ENCODE measurements around the gene MCM3AP. TPM values are rescaled to one million over a fixed set of nuclear protein-coding genes. Genes with fewer than 3 reads are reported as not detected.

Gene MCM3AP
- total and polyA plus RNA-seq, 9 of the 15 experiments (the other 6 are each of a cell fraction or from before 2014, with no cell fraction given) = 6.5 to 179 (median 69.6) TPM

GRCh38 chr21:46327711-46328110 lies 42.3 kb upstream of the MCM3AP start:
- Histone ChIP-seq H3K36me3 (ENCODE audit: control insufficient read depth, insufficient read depth, low read length) (peaks cover 58% of the 10 kb centered on the region), H3K79me2 (ENCODE audit: control insufficient read depth, insufficient read depth, low read length) (peaks cover 63% of the 10 kb centered on the region), H4K20me1 (replicated peaks; ENCODE audit: control insufficient read depth, insufficient read depth, low read length) (0 out of 2 replicates have a peak, but pooled peaks cover 4% of the 10 kb centered on the region), H3K4me2 (ENCODE audit: insufficient read depth, low read length) (no peak overlapping the region), H2AFZ (ENCODE audit: low read depth, low read length) (no peak overlapping the region), H3K9ac (ENCODE audit: insufficient read depth in 1 of 2, low read depth in 2 of 2, low read length in 2 of 2) (peak overlapping the region in 1 of 2 experiments; percentile 40; a peak in 1 of 4 replicates), H3K4me1 (replicated peaks in 1 of 2; ENCODE audit: control insufficient read depth in 2 of 2, insufficient read depth in 2 of 2, low read length in 2 of 2) (peaks cover 6 to 29% of the 10 kb centered on the region in 2 experiments; a peak in 4 of 5 replicates), H3K27me3 (ENCODE audit: control insufficient read depth in 2 of 2, insufficient read depth in 2 of 2, low read length in 2 of 2) (no peaks in the 10 kb centered on the region), H3K27ac (ENCODE audit: extremely low read depth, low read depth, low read length) (no peak overlapping the region), H3K9me1 (ENCODE audit: control insufficient read depth, insufficient read depth, low read length) (no peaks in the 10 kb centered on the region), H3K9me3 (replicated peaks; ENCODE audit: control insufficient read depth, insufficient read depth, low read depth, low read length) (no peaks in the 10 kb centered on the region), H3K4me3 (no peak overlapping the region)
- no TSS peak for BruUV-seq (replicated peaks)
- in situ Hi-C loops (cut with MboI) = no loop called here
- ChIA-PET CTCF (ENCODE audit: low intra/inter-chr PET ratio) (no interaction called here), POLR2A (no interaction called here)
- FAIRE-seq (no peak), ATAC-seq (no peak), DNase-seq (ENCODE audit: extremely low read depth in 1 of 4, low spot score in 3 of 4) (no peak)
- TF ChIP-seq HNRNPL (IDR thresholded peaks at IDR 0.05; ENCODE audit: low read depth, low read length) = no peak
- TF ChIP-seq, protein P1, sequence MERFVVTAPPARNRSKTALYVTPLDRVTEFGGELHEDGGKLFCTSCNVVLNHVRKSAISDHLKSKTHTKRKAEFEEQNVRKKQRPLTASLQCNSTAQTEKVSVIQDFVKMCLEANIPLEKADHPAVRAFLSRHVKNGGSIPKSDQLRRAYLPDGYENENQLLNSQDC (CRISPR knock-in tag; IDR thresholded peaks at IDR 0.05) = no peak
- no peak for TF ChIP-seq E2F1 (CRISPR knock-in tag; IDR thresholded peaks at IDR 0.05)
- TF ChIP-seq, protein P2, sequence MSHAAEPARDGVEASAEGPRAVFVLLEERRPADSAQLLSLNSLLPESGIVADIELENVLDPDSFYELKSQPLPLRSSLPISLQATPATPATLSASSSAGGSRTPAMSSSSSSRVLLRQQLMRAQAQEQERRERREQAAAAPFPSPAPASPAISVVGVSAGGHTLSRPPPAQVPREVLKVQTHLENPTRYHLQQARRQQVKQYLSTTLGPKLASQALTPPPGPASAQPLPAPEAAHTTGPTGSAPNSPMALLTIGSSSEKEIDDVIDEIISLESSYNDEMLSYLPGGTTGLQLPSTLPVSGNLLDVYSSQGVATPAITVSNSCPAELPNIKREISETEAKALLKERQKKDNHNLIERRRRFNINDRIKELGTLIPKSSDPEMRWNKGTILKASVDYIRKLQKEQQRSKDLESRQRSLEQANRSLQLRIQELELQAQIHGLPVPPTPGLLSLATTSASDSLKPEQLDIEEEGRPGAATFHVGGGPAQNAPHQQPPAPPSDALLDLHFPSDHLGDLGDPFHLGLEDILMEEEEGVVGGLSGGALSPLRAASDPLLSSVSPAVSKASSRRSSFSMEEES (CRISPR knock-in tag; IDR thresholded peaks at IDR 0.05) = no peak
- intact Hi-C loops (cut with micrococcal nuclease) = no loop called here
- 80% methylated on average over 4 of the region's 4 CpGs for WGBS (ENCODE audit: insufficient coverage, low coverage, missing lambda C conversion rate)

Measured in K562 (cell line).